GM18508 (cell line): ENCODE measurements around the gene MICA.
"Not testable (repeated sequence)": the region's sequence is repeated elsewhere in the genome, so short reads cannot be mapped to it uniquely, and the experiment has no call there.

Source experiments
- ATAC-seq: cut with Tn5 transposase; IDR thresholded peaks from one replicate; pipeline ENCODE4 v1.9.1; 2021; ENCODE audit warnings: moderate number of reproducible peaks; ENCODE audit not compliant: insufficient read depth, unreplicated experiment

The MICA gene

DNA sequence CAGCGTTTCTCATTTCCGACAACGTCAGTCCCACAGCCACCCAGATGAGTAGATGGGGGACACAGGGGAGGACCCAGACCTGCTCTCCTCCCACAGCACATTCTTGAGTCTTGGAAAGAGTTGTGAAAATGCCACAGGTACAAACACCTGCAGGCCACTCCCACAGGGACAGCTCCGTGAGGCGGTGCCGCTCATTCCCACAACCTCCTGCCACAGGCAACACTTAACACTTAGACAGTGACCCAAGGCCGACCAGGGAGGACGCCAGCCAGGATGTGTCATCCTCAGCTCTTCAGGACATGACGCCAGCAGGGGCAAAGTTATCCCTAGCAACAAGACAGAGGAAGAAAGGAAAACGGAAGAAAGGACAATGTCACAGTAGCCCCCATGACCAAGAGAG, 23.5 kb upstream of the MICA start:
- no peak for ATAC-seq

DNA sequence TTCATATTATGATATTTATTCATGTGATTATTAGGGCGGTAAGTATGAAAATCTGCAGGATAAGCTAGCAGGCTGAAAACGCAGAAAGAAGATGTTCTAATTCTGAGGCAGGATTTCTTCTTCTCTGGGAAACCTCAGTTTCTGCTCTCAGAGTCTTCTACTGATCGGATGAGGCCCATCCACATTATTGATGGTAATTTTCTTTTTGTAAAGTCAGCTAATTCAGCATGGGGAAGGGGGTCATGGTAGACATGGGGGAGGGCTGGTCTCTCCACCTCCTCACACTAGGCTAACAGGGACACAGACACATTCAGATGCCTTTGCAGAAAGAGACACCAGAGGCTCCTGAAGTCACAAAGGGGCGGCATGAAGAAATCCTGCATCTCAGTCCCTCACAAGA, 21.7 kb upstream of the MICA start:
- ATAC-seq = no peak

DNA sequence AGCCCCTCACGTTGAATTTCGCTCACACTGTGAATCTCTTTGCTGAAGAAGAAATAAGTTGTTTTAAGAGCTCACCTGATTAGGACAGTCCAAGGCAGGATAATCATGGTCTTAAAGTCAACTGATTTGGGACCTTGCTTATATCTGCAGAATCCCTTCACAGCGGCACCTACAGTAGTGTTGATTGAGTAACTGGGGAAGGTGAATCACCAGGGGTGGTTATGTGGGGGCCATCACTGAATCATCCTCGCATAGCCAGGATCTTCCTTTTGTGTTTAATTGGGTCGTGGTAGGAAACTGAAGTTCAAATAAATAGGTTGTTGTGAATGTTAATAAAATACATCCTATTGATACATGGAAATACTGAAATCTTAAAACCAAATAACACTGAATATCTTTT, 20.2 kb upstream of the MICA start:
- ATAC-seq = no peak

DNA sequence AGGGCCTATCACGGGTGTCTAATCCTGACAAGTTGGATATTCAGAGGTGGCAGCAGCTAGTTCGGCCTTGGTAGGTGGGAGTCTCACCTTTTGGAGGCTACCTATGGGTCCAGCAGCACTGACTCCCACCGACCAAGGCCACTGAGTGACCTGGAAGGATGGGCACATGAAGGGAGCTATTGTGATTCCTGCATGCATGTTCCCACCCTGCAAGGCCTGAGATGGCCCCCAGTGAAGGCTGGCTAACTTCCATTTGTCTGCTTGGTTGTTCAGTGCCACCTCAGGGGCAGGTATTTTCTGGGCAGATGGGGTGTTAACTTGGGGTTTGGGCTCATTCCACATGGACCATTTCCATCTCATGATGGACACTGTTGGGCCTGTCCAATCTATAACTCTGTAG, 18.4 kb upstream of the MICA start:
- ATAC-seq = no peak

DNA sequence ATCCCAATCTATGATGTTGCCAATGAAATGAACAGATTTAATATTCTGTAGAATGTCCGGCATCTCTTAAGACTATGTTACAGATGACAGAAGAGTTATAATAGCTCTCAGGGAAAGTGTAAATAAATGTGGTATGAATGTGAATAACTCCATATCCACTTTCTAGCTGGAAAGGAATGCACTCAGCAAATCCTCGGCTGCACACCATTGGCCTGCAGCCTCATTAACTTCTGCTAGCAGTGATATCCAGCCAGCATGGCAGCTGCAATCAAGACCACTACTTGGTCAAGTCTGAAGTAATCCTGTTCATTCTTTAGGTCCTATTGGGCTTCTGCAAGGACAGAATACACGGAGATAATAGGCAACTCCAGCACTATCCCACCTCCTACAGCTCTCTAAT, 17.3 kb upstream of the MICA start:
- ATAC-seq = no peak

DNA sequence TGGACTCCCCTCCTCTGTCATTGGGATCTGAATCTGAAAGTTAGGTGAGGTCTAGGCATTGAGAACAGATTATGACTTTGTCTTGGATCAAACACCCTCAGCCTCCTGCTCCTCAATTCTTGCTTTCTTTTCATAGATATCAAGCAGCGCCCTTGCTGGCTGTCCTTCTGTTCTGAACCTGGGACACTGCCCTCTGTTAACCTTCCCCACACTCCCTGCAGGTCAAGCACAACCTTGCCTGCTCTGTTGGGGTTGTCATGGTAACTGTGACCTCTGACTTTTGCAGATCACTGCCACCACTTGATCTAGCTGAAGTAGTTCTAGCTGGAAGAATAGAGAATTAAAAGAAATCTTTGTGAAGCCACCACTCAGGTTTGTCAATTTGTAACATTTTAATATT, 16.4 kb upstream of the MICA start:
- ATAC-seq = no peak

DNA sequence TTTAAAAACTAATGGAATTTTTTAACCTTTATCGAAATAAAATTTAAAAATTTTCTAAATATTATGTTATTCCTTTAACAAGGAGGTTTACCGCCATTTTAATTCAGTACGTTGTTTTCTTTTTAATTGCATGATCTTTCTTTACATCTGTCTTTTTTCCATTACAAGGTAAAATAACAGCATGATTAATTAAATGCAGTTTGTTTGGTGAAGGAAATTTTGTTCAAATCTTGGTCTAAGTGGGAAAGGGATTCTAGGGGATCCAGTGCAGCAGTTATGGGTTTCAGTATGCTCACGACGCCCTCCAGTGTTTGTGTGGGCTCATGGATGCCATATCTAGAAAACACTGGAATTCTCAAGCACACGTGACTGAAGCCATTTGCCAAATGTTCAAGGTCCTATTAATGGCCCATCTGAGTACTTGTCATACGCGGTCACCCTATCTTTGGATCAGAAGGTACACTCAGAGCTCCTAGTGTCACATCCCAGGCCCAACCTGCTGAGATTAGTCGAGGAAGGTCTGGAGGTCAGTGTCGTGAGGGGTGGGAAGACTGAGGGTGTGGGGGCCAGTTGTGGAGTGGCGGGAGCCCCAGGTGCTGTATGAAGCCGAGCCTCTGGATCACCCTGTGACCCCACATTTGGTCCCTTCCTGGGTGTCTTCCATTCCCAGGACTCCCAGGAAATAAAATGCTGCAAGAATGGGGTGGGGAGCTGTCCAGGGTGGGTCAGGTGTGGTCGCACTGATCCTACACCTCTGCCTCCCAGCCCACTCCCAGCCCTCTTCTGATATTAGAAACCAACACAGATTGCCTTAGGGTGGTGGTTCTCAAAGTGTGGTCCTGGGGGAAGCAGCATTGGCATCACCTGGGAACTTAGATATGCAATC, 14.2 kb upstream of the MICA start:
- not testable (repeated sequence) for ATAC-seq

DNA sequence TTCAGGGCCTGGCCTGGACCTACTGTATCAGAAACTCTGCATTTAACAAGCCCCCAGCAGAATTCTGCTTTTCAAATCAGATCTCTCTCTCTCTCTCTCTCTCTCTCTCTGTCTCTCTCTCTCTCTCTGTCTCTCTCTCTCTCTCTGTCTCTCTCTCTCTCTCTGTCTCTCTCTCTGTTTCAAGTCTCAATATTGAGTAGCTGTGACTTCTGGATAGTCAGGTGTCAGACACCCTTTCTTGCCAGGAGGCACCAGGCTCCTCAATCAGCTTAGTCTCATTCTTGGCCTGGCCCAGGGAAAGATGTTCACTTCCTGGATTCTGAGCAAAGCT, 13.6 kb upstream of the MICA start:
- ATAC-seq = not testable (repeated sequence)

DNA sequence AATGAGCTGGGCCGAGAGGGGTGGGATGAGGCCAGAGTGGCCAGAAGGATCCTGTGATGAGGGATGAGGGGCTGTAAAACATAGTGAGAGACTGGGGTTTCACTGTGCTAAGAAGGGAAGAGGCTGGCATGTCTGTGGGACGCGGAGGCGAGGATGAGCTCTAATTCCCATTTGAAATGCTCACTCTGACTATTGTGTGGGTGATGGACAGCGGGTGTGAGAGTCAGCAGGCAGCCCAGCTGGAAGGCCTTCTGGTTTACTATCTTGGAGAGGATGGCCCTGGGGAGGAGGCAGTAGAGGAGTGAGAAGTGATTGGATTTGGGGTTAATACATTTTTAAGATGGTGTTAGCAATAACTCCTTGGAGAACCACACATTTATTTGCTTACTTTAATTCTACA, 9.5 kb upstream of the MICA start:
- no peak for ATAC-seq

DNA sequence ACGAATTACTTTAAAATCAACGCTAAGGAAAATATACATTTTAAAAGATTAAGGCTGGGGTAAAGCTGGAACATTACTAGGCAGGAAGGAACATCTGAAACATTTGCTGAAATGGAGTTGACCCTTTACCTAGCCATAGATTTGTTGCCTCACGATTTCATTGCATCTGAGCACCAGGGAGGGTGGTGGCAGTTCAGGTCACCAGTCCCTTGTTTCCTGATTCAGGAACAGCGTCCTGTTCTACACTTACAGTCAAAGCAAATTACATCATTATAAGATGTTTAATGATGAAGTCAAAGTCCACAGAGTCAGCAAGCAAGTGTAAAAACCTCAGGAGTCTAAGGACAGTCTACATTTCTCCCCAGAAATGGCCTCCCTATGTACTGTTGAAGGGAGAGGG, 9.0 kb upstream of the MICA start:
- ATAC-seq = no peak

DNA sequence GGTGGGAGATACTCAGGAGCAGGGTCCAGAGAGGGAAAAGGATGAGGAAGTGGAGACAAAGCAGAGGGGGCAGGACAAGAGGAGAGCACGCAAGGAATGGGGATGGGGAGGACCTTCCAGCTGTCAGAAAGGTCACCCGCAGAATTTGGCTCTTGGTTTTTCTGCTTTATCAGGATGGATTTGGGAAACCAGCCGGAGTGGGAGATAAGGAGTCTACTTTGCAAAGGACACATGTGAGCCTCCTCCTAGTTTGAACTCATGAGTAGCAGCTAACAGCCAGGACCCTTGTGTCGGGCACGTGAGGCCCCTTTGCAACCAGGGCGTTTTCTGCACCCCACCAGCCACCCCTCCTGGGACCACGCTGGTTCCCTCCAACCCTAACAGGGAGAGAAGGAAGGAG, 7.6 kb upstream of the MICA start:
- no peak for ATAC-seq

DNA sequence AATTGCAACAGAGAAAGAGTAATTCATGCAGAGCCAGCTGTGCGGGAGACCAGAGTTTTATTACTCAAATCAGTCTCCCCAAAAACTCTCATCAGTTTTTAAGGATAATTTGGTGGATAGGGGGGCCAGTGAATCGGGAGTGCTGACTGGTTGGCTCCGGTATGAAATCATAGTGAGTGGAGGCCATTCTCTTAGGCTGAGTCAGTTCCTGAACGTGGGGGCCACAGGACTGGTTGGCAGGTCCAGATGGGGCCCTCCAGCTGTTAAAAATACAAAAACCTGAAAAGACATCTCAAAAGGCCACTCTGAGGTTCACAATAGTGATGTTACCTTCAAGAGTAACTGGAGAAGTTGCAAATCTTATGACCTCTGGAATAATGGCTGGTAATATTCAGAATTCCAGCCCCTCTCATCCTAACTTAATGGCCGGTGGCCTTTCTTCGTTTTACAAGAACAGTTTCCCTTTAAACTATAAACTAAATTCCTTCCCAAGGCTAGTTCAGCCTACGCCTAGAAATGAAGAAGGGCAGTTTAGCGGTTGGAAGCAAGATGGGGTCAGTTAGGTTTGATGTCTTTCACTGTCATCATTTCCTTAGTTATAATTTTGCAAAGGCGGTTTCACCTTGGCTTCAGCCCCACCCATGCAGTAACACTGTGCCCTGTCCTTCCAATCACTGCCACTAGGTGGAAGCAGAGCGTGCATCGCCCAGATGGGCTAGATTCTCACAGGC, 6.8 kb upstream of the MICA start:
- no peak for ATAC-seq

DNA sequence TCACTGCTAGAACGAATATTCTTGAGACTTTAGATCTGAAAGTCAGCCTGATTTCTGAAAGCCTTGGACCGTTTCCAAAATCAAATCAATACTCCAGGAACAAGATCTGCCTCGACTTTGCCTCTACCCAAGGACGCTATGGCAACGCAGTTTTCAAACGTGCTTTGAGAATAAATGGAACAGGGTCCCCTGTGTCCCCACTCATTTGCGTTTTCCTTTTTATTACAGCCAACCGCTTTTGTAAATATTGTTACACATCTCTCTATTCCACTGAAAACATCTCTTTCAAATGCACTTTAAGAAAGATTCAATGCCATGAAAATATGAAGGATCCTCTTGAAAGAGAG, 6.3 kb upstream of the MICA start:
- not testable (repeated sequence) for ATAC-seq

DNA sequence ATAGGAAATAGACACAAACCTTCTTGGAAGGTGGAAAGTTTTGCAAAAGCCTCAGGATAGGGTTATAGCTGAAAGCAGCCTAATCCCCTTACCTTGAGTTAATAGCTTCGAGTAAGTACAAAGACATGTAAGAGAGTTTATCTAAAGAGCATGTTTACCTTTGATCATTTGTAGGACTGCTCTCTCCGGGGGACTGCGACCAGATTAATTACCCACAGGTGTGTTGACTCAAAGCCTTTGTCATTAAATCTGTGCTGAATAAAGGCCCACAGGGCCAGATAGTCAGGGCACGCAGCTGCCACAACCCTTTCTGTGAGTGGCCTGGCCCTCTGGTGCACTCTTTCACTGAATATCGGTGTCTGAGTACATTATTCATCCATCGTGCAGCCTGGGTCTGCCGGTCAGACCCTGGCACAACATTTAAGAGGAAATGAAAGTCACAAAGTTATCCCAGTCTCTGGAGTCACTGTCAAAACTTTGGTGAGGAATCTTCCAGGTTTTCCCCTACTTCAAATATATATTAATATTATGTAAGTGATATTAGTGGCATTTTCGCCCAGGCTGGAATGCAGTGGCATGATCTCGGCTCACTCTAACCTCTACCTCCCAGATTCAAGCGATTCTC, 5.4 kb upstream of the MICA start:
- ATAC-seq = no peak

DNA sequence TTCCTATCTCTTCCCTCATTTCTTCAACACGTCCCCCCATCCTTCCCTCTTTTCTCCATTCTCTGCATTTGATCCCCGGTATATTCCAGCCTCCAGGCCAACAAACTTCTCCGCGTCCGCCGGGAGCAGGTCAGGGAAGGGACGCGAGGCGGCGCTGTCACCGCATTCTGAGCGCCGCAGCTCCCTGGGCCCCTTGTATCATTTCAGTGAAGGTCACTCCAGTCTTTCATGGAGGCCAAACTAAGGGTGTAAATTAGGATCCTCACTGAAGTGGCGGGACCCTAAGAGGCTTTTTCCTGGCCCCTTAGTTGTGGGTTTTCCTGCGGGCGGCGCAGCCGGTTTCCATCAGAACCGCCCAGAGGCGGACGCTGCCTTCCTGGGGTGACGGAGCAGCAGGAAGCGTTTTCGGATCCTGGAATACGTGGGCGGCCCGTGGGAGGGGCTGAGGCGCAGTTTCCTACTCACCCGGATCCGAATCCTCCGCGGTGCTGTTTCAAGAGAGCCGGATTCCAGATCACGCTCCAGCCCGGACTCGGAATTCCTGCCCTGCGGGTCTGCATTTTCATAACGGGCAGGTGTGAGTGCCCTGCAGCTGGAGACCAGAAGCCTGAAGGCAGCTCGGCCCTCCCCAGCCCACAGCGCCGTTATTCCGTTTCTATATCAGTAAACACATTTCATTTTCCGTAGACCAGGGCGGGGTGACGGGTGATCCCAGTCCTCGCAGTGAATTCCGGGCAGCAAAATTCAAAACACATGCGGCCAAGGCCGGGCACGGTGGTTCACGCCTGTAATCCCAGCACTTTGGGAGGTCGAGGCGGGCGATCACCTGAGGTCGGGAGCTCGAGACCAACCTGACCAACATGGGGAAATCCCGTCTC, 3.6 kb upstream of the MICA start:
- no peak for ATAC-seq

DNA sequence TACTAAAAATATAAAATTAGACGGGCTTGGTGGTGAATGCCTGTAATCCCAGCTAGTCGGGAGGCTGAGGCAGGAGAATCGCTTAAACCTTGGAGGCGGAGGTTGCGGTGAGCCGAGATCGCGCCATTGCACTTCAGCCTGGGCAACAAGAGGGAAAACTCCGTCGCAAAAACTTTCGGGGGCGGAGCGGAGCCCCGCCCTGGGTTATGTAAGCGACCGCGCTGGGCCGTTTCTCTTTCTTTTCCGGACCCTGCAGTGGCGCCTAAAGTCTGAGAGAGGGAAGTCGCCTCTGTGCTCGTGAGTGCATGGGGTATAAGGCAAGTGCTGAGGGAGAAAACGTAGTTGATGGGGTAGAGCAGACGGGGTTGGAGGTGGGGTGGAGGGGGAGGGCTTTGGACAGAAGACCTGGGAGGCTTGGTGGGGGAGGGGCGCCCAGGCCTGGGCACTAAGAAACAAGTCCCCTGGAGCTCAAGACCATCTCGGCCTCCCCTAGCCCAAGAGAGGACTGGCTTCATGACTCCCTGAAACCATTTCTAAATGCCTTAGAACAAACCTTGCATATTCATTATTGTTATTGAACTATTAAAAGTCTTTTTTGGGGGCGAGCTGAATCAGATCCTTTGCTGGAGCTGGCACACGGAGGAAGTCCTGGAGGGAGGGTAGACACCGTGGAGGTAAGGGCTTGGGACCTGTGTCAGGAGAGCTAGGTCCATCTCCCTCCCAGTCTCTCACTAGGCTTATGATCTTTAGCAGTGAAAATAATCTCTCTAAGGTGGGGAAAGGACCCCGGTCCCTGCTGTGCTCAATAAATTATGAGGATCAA, 2.7 kb upstream of the MICA start:
- ATAC-seq = no peak

DNA sequence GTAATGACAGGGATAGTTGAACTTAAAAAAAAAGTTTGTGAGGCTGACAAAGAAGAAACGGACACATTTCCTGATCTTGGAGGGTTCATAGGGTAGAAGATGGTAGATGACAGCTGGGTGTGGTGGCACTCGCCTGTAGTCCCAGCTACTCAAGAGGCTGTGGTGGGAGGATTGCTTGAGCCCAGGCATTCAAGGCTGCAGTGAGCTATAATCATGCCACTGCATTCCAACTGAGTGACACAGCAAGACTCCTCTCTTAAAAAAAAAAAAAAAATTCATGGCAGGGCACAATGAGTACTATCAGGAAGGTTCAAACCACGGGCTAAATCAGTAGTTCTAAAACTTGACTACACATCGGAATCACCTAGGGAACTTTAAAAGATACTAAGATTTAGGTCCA, 2.0 kb upstream of the MICA start:
- no peak for ATAC-seq

DNA sequence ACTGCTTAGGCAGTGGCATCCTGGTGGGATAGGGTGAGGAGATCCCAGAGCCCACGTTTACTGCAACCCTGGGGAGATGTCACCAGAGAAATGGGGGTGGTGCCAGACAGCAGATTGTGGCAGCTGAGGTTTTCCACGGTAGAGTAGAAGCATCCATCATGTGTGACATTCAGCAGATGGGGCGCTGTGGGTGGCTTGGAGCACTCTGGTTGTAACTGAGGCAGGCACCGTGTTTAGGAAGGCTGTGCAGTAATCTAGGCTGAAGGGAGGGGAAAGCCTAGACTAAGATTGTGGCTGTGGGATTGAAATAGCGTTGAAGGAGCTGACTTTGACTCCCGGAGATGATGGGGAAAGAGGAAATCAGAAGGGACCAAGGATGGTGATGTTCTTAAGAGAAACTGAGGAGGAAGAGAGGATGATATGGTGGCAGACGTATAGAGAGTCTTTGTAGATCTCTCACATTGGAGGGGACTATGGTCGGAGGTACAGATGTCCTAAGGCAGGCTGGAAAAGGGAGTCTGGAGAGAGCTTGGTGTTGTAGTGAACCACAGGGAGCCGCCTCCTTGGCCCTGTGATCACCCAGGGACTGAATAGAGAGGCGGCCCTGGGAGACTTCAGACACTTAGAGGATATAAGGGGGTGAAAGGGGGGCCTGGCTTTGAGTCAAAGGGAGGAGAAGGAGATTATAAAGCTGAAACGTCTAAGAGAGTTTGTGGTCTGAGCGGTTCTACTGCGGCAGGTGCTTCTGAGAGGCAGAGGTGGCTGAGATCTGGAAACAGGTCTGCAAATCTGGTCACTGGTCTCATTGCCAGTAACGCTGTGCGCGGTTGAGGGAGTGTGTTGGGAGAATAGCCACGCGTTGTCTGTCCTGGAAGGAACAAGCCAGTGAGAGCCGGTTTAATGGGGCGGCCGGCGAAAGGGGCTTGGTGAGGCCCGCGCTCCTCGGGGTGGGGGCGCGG, 792 bp upstream of the MICA start:
- no peak for ATAC-seq

DNA sequence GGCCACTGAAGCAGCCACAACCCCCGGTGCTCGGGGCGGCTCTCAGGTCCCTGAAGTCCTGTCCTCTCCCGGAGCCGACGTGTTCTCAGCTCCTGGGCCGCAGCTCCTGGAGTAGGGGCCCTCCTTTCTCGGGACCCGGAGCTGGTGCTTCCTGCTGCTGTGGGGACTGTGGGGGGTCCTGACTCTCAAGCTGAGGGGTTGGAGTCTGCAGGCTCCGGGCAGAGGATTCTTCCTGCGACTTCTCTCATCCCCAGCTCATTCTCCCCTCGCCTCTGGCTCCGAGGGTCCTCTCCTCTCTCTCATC, 618 bp downstream of the MICA start:
- not testable (repeated sequence) for ATAC-seq
